Activated naive CD8-positive, alpha-beta T cell treated with anti-CD3 and anti-CD28 coated beads, Interleukin-2, amount 50 U/mL, for 24 hours (primary cell): ENCODE data around the gene GBGT1.
"Not testable (repeated sequence)": the region's sequence is repeated elsewhere in the genome, so short reads cannot be mapped to it uniquely, and the experiment has no call there.

Experiments used
- ATAC-seq: fragments of 150-1000 bp; cut with Tn5 transposase; one replicate; pipeline ENCODE4 v1.10.0; 2021
- DNase-seq: peaks from one replicate; pipeline ENCODE4 v3.0.0; 2021
- H3K27ac Mint-ChIP-seq: one replicate; pipeline ENCODE4 v1.8.0; 2021; ENCODE audit warnings: mild to moderate bottlenecking, mixed read lengths
- H3K27me3 Mint-ChIP-seq: one replicate; pipeline ENCODE4 v1.8.0; 2021; ENCODE audit warnings: mixed read lengths
- H3K36me3 Mint-ChIP-seq: one replicate; pipeline ENCODE4 v1.8.0; 2021; ENCODE audit warnings: low read depth, mixed read lengths
- H3K4me1 Mint-ChIP-seq: one replicate; pipeline ENCODE4 v1.8.0; 2021; ENCODE audit warnings: mixed read lengths
- H3K4me3 Mint-ChIP-seq: one replicate; pipeline ENCODE4 v1.8.0; 2021; ENCODE audit warnings: mild to moderate bottlenecking, moderate library complexity, mixed read lengths
- H3K9me3 Mint-ChIP-seq: one replicate; pipeline ENCODE4 v1.8.0; 2021; ENCODE audit warnings: mixed read lengths

Gene GBGT1

GRCh38 chr9:133163504-133164172, at the start of gene GBGT1:
TSS of gene GBGT1 (minus strand) at chr9:133163914. CDS start at chr9:133162412, 1,502 bp downstream.
- H3K4me3 Mint-ChIP-seq, result peak within 1 kb of the TSS; percentile 75
- peaks cover 2% of the 10 kb centered on the region for H3K36me3 Mint-ChIP-seq
- peaks cover 6% of the 10 kb centered on the region for H3K27me3 Mint-ChIP-seq
- no peaks in the 10 kb centered on the region for H3K9me3 Mint-ChIP-seq
- peak; percentile 36 for ATAC-seq
- H3K27ac Mint-ChIP-seq, result no peak within 1 kb of the TSS
- DNase-seq, result peak; percentile 49
- peaks cover 2% of the 10 kb centered on the region for H3K4me1 Mint-ChIP-seq

GRCh38 chr9:133210609-133211008, 46.9 kb upstream of the GBGT1 start:
- H3K4me1 Mint-ChIP-seq, result no peaks in the 10 kb centered on the region
- no peak for ATAC-seq

DNA sequence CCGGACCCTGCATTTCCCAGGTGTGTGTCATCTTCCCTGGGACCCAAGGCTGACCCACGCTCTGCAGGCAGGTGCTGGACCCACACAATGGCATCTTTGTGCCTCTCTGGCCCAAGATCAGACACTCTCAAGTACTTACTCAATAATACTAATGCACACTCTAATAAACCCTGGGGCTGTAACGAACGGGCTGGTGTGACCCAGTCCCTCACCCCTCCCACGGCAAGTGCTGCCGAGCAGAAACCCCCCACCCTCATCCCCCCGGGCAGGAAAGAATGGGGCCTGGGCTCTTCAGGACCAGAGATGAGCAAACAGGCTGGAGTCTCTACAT, 46.5 kb upstream of the GBGT1 start:
- peaks cover 26% of the 10 kb centered on the region for H3K27me3 Mint-ChIP-seq
- ATAC-seq (no peak), DNase-seq (no peak)
- no peaks in the 10 kb centered on the region for H3K4me1 Mint-ChIP-seq
- H3K4me3 Mint-ChIP-seq, result no peak overlapping the region
- H3K9me3 Mint-ChIP-seq, result no peaks in the 10 kb centered on the region
- no peaks in the 10 kb centered on the region for H3K36me3 Mint-ChIP-seq
- H3K27ac Mint-ChIP-seq, result no peak overlapping the region

More at GRCh38 chr9:133210609-133211008, 46.9 kb upstream of the GBGT1 start:
- DNase-seq, result no peak
- H3K36me3 Mint-ChIP-seq, result no peaks in the 10 kb centered on the region
- H3K4me3 Mint-ChIP-seq, result no peak overlapping the region
- no peaks in the 10 kb centered on the region for H3K9me3 Mint-ChIP-seq
- no peak overlapping the region for H3K27ac Mint-ChIP-seq
- H3K27me3 Mint-ChIP-seq, result peaks cover 28% of the 10 kb centered on the region

DNA sequence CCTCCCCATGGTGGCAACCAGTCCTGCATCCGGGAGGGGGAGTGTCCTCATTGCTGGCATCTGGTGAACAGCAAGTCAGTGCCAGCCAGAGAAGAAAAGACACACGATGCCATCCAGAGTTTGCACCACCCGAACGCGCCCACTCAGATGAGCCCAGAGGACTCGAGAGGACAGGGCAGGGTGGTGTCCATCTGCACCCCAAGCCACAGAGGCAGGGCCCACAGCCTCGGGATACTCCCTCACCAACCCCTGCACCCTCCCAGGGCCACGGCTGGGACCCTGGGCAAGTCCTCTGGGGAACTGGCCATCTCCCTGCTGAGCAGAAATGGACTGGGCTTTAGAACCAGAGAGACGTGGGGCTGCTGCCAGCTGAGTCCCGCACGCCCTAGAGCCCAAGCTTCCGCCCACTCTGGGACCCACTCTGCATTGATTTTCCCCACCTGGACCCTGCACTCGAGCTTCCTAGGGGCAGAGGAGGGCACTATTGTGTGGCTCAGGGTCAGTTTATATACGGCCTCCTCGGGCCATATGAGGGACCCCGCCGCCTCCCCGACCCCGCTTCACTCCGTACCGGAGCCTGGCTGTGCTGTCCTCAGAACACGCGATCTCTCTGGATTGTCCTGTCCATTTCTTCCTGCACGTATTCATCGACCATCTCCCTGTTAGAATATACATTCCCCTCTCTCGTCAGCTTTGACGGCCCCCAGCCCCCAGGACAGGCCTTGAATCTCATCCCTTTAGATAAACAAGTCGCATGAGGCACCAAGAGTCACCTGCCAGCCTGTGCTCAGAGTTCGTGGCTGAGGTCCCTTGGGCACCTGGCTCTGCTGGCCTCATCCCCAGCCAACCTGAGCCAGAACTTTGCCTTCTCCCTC, 45.9 kb upstream of the GBGT1 start:
- H3K36me3 Mint-ChIP-seq, H3K4me1 Mint-ChIP-seq, H3K4me3 Mint-ChIP-seq, H3K27ac Mint-ChIP-seq, ATAC-seq, DNase-seq, H3K9me3 Mint-ChIP-seq: not testable (repeated sequence)
- H3K27me3 Mint-ChIP-seq, result peaks cover 21% of the 10 kb centered on the region

DNA sequence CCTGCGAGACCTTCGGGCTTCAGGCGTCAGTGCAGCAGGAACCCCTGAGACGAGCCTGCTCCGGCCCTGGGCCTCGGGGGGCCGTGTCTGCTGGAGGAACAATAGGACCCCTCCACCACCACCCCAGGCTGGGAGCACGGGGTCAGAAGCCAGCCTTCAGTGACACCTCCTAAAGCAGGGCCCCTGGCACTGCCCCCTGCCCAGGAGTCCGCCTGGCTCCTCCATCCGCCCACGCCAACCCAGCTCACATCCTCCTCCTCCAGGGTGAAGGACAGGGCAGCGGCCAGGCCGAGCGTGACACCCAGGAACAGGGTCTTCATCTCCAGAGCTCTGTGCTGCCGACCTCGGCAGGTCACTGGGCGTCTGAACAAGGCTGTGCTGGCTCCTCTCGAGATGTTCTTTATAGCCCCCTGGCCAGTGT, 45.2 kb upstream of the GBGT1 start, which contains the start of gene OBP2B:
Gene OBP2B (minus strand): TSS at position 371 of the 421 bp plus-strand sequence. CDS start 51 bp downstream, at position 320.
- not testable (repeated sequence) for H3K4me1 Mint-ChIP-seq, H3K4me3 Mint-ChIP-seq, H3K36me3 Mint-ChIP-seq, DNase-seq, H3K27ac Mint-ChIP-seq, ATAC-seq, H3K9me3 Mint-ChIP-seq
- H3K27me3 Mint-ChIP-seq, result peaks cover 17% of the 10 kb centered on the region

DNA sequence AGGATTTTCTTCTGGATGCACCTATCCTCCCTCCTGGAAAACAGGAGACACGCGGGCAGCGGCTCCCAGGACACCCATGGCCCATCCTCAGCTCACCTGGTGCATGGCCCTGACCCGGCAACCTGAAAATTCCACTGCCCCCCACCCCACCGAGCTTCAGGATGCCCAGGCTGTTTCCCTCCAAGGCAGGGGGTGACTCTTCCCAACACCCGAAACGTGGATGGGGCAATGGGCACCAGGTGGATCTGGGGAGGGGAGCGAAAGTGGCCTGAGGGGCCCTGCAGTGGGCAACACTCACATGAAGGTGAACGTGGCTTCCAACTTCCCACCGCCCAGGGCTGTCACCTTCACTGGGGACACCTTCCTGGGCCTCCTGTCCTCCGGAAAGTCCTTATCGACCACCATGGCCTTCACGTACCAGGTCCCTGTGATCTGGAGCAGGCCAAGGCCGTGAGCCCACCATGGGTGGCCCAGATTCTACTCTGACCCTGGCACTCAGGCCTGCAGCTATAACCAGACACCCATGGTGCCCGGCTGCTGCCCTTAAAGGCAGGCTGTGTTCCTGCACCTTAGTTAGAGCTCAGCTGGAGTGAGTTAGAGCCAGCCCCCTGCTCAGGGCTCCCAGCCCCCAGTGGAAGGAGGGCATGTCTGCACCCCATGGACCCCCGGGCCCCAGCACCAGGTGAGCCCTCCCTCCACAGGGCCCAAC, 44.6 kb upstream of the GBGT1 start:
- DNase-seq, H3K27ac Mint-ChIP-seq, H3K9me3 Mint-ChIP-seq, H3K4me3 Mint-ChIP-seq, ATAC-seq, H3K4me1 Mint-ChIP-seq, H3K36me3 Mint-ChIP-seq: not testable (repeated sequence)
- peaks cover 13% of the 10 kb centered on the region for H3K27me3 Mint-ChIP-seq

GRCh38 chr9:133207540-133208170, 43.9 kb upstream of the GBGT1 start:
- ATAC-seq, result no peak
- no peak for DNase-seq
- no peak overlapping the region for H3K27ac Mint-ChIP-seq

DNA sequence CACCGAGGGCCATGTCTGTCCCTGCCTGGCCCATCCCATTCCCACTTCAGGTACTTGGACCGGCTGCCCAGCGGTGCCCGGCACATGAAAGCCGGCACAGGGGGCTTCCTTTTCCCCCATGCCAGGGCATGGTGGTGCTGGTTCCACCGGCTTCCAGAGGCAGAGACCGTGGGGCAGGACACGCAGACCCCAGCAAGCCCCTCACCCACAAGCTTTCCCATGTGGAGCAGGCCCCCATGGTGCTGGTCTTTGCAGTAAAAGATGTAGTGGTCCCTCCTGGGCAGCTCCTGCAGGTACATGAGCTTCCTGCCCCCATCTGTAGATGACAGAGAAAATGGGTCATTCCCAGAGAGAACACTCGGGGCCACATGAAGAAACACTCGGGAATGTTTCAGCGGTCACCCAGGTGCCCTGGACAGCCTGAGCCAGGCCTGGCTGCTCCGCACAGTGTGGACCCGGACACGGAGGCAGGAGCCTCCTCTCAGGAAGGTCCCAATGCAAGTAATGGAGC, 43.4 kb upstream of the GBGT1 start:
- ATAC-seq (no peak), DNase-seq (no peak)
- no peaks in the 10 kb centered on the region for H3K9me3 Mint-ChIP-seq
- no peak overlapping the region for H3K27ac Mint-ChIP-seq
- no peaks in the 10 kb centered on the region for H3K4me1 Mint-ChIP-seq
- no peak overlapping the region for H3K4me3 Mint-ChIP-seq
- H3K27me3 Mint-ChIP-seq, result peaks cover 8% of the 10 kb centered on the region
- H3K36me3 Mint-ChIP-seq, result no peaks in the 10 kb centered on the region

More at GRCh38 chr9:133207540-133208170, 43.9 kb upstream of the GBGT1 start:
- Mint-ChIP-seq H3K4me3 (no peak overlapping the region), H3K9me3 (no peaks in the 10 kb centered on the region), H3K27me3 (peaks cover 10% of the 10 kb centered on the region), H3K4me1 (no peaks in the 10 kb centered on the region), H3K36me3 (no peaks in the 10 kb centered on the region)

DNA sequence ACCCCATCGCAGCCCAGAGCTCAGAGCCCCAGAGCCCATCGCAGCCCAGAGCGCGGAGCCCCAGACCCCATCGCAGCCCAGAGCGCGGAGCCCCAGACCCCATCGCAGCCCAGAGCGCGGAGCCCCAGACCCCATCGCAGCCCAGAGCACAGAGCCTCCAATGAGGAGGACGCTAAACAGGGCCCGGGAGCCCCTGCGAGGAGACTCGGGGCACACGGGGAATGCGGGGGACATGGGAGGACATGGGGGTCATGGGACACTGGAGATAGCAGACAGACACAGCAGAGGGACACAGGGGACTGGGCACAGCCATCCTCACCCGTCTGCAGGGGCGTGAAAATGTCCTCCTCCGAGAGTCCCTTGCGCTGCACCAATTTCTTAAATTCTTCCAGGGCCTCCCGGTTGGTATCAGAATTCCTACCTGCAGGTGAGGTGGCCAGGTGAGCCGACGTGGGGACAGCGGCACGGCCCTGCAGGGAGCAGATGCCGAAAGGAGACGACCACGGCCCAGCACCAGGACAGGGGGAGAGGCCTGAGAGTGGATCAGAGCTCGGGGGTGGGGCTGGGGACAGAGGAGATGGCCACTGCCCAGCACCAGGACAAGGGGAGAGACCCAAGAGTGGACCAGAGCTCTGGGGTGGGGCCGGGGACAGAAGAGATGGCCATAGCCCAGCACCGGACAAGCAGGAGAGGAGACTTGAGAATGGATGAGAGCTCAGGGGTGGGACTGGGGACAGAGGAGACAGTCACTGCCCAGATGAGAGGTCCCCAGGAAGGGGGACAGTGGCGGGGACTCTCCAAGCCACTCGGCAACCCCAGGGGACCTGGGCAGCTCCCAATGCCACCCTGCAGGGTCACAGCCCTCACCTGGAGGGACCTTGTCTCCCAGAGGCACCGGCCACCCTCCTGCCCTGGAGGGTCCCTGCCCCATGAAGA, 42.5 kb upstream of the GBGT1 start:
- DNase-seq, result no peak
- H3K36me3 Mint-ChIP-seq, result no peaks in the 10 kb centered on the region
- no peak overlapping the region for H3K4me3 Mint-ChIP-seq
- no peaks in the 10 kb centered on the region for H3K9me3 Mint-ChIP-seq
- no peaks in the 10 kb centered on the region for H3K4me1 Mint-ChIP-seq
- no peak overlapping the region for H3K27ac Mint-ChIP-seq
- no peak for ATAC-seq
- peaks cover 5% of the 10 kb centered on the region for H3K27me3 Mint-ChIP-seq

- H3K27ac Mint-ChIP-seq, result not testable (repeated sequence)
Observed at GRCh38 chr9:133205481-133205887, 41.8 kb upstream of the GBGT1 start.

GRCh38 chr9:133204993-133205336, 41.3 kb upstream of the GBGT1 start:
- H3K9me3 Mint-ChIP-seq, result no peaks in the 10 kb centered on the region

More at GRCh38 chr9:133205481-133205887, 41.8 kb upstream of the GBGT1 start:
- not testable (repeated sequence) for ATAC-seq, DNase-seq, H3K27me3 Mint-ChIP-seq, H3K4me3 Mint-ChIP-seq, H3K36me3 Mint-ChIP-seq, H3K4me1 Mint-ChIP-seq, H3K9me3 Mint-ChIP-seq

GRCh38 chr9:133204335-133204992, 40.8 kb upstream of the GBGT1 start:
- peaks cover 2% of the 10 kb centered on the region for H3K27me3 Mint-ChIP-seq
- H3K27ac Mint-ChIP-seq, result no peak overlapping the region
- peaks cover 2% of the 10 kb centered on the region for H3K4me1 Mint-ChIP-seq
- DNase-seq (no peak), ATAC-seq (no peak)
- H3K9me3 Mint-ChIP-seq, result no peaks in the 10 kb centered on the region
- no peak overlapping the region for H3K4me3 Mint-ChIP-seq
- H3K36me3 Mint-ChIP-seq, result no peaks in the 10 kb centered on the region

More at GRCh38 chr9:133204993-133205336, 41.3 kb upstream of the GBGT1 start:
- Mint-ChIP-seq H3K27ac (no peak overlapping the region), H3K4me3 (no peak overlapping the region), H3K4me1 (peaks cover 2% of the 10 kb centered on the region), H3K27me3 (peaks cover 4% of the 10 kb centered on the region), H3K36me3 (no peaks in the 10 kb centered on the region)
- no peak for ATAC-seq
- no peak for DNase-seq

- peaks cover 2% of the 10 kb centered on the region for H3K4me1 Mint-ChIP-seq
- ATAC-seq (no peak), DNase-seq (no peak)
- no peaks in the 10 kb centered on the region for H3K36me3 Mint-ChIP-seq
- no peak overlapping the region for H3K4me3 Mint-ChIP-seq
- no peaks in the 10 kb centered on the region for H3K9me3 Mint-ChIP-seq
- no peak overlapping the region for H3K27ac Mint-ChIP-seq
- H3K27me3 Mint-ChIP-seq, result peaks cover 2% of the 10 kb centered on the region
Observed at GRCh38 chr9:133203506-133204075, 39.9 kb upstream of the GBGT1 start.
